ENCODE measurements around the gene TMEM51. TPM values are rescaled to one million over a fixed set of nuclear protein-coding genes. Genes with fewer than 3 reads are reported as not detected.

Gene TMEM51
- total and polyA plus RNA-seq, 2 of the 13 experiments (the other 11 are each of a cell fraction or from before 2014, with no cell fraction given), result 12.2 to 22.3 TPM

- no peak for TF ChIP-seq ZNF766 (CRISPR knock-in tag; IDR thresholded peaks at IDR 0.05; ENCODE audit: borderline replicate concordance)
- no peak for TF ChIP-seq SRSF4 (IDR thresholded peaks at IDR 0.05; ENCODE audit: low read depth, low read length, poor library complexity, severe bottlenecking)
- TF ChIP-seq ARID5B (CRISPR knock-in tag; IDR thresholded peaks at IDR 0.05), result no peak
- TF ChIP-seq ZNF660 (CRISPR knock-in tag; IDR thresholded peaks at IDR 0.05; ENCODE audit: borderline replicate concordance, low read depth), result no peak
- no peak for TF ChIP-seq SP140L (CRISPR knock-in tag; IDR thresholded peaks at IDR 0.05; ENCODE audit: borderline replicate concordance)
- TF ChIP-seq HNRNPLL (IDR thresholded peaks at IDR 0.05; ENCODE audit: low read depth, low read length, poor library complexity, severe bottlenecking), result no peak
- TF ChIP-seq PCBP1 (IDR thresholded peaks at IDR 0.05; ENCODE audit: borderline replicate concordance, low read depth, low read length), result no peak
- TF ChIP-seq TERF1 (CRISPR knock-in tag; IDR thresholded peaks at IDR 0.05), result no peak
- TF ChIP-seq FOXA3 (CRISPR knock-in tag; IDR thresholded peaks at IDR 0.05), result no peak
Measured at GRCh38 chr1:15259622-15260007, 106.1 kb downstream of the TMEM51 start (continued).
